Spleen (tissue), 11 donors: ENCODE measurements around the gene RIOK3. TPM values are rescaled to one million over a fixed set of nuclear protein-coding genes. Genes with fewer than 3 reads are reported as not detected.
A peak's percentile ranks its signal among the peaks of the same experiment; 100 is the strongest.

ENCODE experiments used
- DNase-seq: peaks from one replicate; pipeline ENCODE4 v3.0.0-alpha.2; 2020
- H3K27ac ChIP-seq, 8 donors: fragments of 200-600 bp; sonication (generic) in 7 of 8; 1 replicate in 4 of 8; 2 replicates in 4 of 8; pipeline versions ENCODE4 v1.5.0 to v1.8.0; 2016 to 2021; ENCODE audit warnings: inconsistent platforms in 4 of 8, mild to moderate bottlenecking in 4 of 8, moderate library complexity in 1 of 8
- H3K27me3 ChIP-seq, 7 donors: fragments of 200-600 bp; sonication (generic) in 6 of 7; replicated peaks in 1 of 7; 1 replicate in 4 of 7; 2 replicates in 3 of 7; pipeline versions ENCODE4 v1.5.0 to v1.8.0; 2016 to 2021; ENCODE audit warnings: inconsistent platforms in 3 of 7, mild to moderate bottlenecking in 1 of 7
- H3K36me3 ChIP-seq, 6 donors: fragments of 200-600 bp; sonication (generic) in 5 of 6; 1 replicate in 4 of 6; 2 replicates in 2 of 6; pipeline versions ENCODE4 v1.5.0 to v1.8.0; 2016 to 2021; ENCODE audit warnings: inconsistent platforms in 2 of 6
- H3K4me1 ChIP-seq, 6 donors: fragments of 200-600 bp; sonication (generic) in 5 of 6; 1 replicate in 3 of 6; 2 replicates in 3 of 6; pipeline versions ENCODE4 v1.5.0 to v1.8.0; 2016 to 2021; ENCODE audit warnings: inconsistent platforms in 3 of 6
- H3K4me3 ChIP-seq, 8 donors: fragments of 200-600 bp; sonication (generic) in 7 of 8; 1 replicate in 4 of 8; 2 replicates in 4 of 8; pipeline versions ENCODE4 v1.5.0 to v1.8.0; 2016 to 2021; ENCODE audit warnings: inconsistent platforms in 4 of 8, mild to moderate bottlenecking in 4 of 8, moderate library complexity in 2 of 8
- H3K9me3 ChIP-seq, 8 donors: fragments of 200-600 bp; sonication (generic) in 7 of 8; 1 replicate in 4 of 8; 2 replicates in 4 of 8; pipeline versions ENCODE4 v1.5.0 to v1.8.0; 2016 to 2021; ENCODE audit warnings: inconsistent platforms in 4 of 8
- CTCF ChIP-seq, 11 experiments: fragments of 200-600 bp in 7 of 11; fragments of 450-650 bp in 4 of 11; sonication (generic) in 4 of 11; IDR thresholded peaks in 8 of 11; conservative IDR thresholded peaks in 3 of 11; 1 replicate in 7 of 11; 2 replicates in 4 of 11; pipeline versions ENCODE4 v1.4.0 to v1.8.0; 2016 to 2021; ENCODE audit warnings: antibody characterized with exemption in 11 of 11, inconsistent platforms in 4 of 11, mild to moderate bottlenecking in 1 of 11
- POLR2A ChIP-seq, 3 donors: fragments of 450-650 bp; IDR thresholded peaks; one replicate each; pipeline ENCODE4 v1.5.1; 2017; ENCODE audit warnings: antibody characterized with exemption in 3 of 3, mild to moderate bottlenecking in 1 of 3
- POLR2AphosphoS5 ChIP-seq, 3 donors: sonication (generic); formaldehyde crosslinking; IDR thresholded peaks; one replicate each; pipeline ENCODE4 v1.5.1; 2017; ENCODE audit warnings: antibody characterized with exemption in 3 of 3
- WGBS, 5 donors: extraction: QIAGEN DNeasy Blood & Tissue Kit in 3 of 5; methylation state at CpG; one replicate each; pipeline versions ENCODE4 v1.1.5 to v1.1.7; 2013 to 2018; 5-methylcytosine and 5-hydroxymethylcytosine counted together
- intact Hi-C: fragments of 100-400 bp; cut with DNase I; formaldehyde crosslinking; loops from one replicate; pipeline ENCODE4 v1.15.0; 2023; ENCODE audit warnings: low total_unique reads
- polyA plus RNA-seq, 3 donors: library from polyadenylated mRNA; stranded (reverse); fragments of 200-250 nt; gene quantifications; one replicate each; pipeline ENCODE4 v1.2.1, GENCODE V29; 2013
- total RNA-seq, 7 donors: library from RNA; depleted of rRNA in 3 of 7; stranded (reverse); fragments of >200 nt in 3 of 7; fragmentation: NEBNext Ultra II Directional in 4 of 7; extraction: Animal tissue kit (Norgen Biotek cat#: 25700) in 4 of 7; gene quantifications; one replicate each; pipeline versions ENCODE4 v1.1.0 to v1.2.1, GENCODE V29; 2016 to 2021
- donor health status: healthy with polysubstance abuse.
- donor health status: DM: no; HTN: no; CAD: no; lungs with moderate emphysema.
- donor health status: DM: no; HTN: no; CAD: no.
- donor health status: Bipolar disorder and iron deficiency.
- donor health status: healthy.
- donor health status: DM: no; HTN: no; CAD: no.
- donor health status: DM: yes; HTN: yes; CAD: no.

Gene RIOK3
- total and polyA plus RNA-seq, 10 donors, result 33.0 to 96.1 (median 68.5) TPM

- intact Hi-C loops, result no loop called here
- Histone ChIP-seq H3K27me3 (no peaks in the 10 kb centered on the region), H3K27ac (no peak overlapping the region), H3K9me3 (peaks cover 0 to 4% (median 0%) of the 10 kb centered on the region in 8 donors), H3K4me1 (peaks cover 15 to 33% (median 26%) of the 10 kb centered on the region in 6 donors), H3K36me3 (peaks cover 0 to 2% (median 0%) of the 10 kb centered on the region in 6 donors), H3K4me3 (no peak overlapping the region)
- no peak for TF ChIP-seq POLR2A (IDR thresholded peaks at IDR 0.05)
- no peak for TF ChIP-seq CTCF (IDR thresholded peaks at IDR 0.05 in 8 of 11, conservative IDR thresholded peaks at IDR 0.05 in 3 of 11)
- no peak for TF ChIP-seq POLR2AphosphoS5 (IDR thresholded peaks at IDR 0.05)
- 58 to 78% (median 71%) methylated on average over 4 of the region's 4 CpGs for WGBS, 5 donors
- DNase-seq, result no peak
Observed at GRCh38 chr18:23450022-23450421, 3.1 kb upstream of the RIOK3 start.

GRCh38 chr18:23451011-23451410 is 2.1 kb upstream of the RIOK3 start:
- Histone ChIP-seq H3K27me3 (no peaks in the 10 kb centered on the region), H3K4me3 (no peak overlapping the region), H3K4me1 (peaks cover 22 to 43% (median 35%) of the 10 kb centered on the region in 6 donors), H3K36me3 (peaks cover 0 to 12% (median 0%) of the 10 kb centered on the region in 6 donors), H3K9me3 (peaks cover 0 to 4% (median 0%) of the 10 kb centered on the region in 8 donors), H3K27ac (peak overlapping the region in 2 of 8 donors; percentile 95 to 97)
- 92 to 97% (median 95%) methylated on average over 18 of the region's 18 CpGs for WGBS, 5 donors
- TF ChIP-seq CTCF (IDR thresholded peaks at IDR 0.05 in 8 of 11, conservative IDR thresholded peaks at IDR 0.05 in 3 of 11), result no peak
- no peak for TF ChIP-seq POLR2AphosphoS5 (IDR thresholded peaks at IDR 0.05)
- TF ChIP-seq POLR2A (IDR thresholded peaks at IDR 0.05), result no peak
- no peak for DNase-seq
- intact Hi-C loops, result no loop called here

- no peaks in the 10 kb centered on the region for H3K27me3 ChIP-seq
- no peak for DNase-seq
- H3K4me1 ChIP-seq, result peaks cover 24 to 48% (median 40%) of the 10 kb centered on the region in 6 donors
- intact Hi-C loops, result no loop called here
- whole genome bisulfite sequencing, 5 donors, result 74 to 85% (median 85%) methylated on average over 6 of the region's 6 CpGs
- H3K27ac ChIP-seq, result peak overlapping the region in 6 of 8 donors; percentile 93 to 97 (median 96)
- TF ChIP-seq POLR2AphosphoS5 (IDR thresholded peaks at IDR 0.05) (no peak), POLR2A (IDR thresholded peaks at IDR 0.05) (no peak), CTCF (IDR thresholded peaks at IDR 0.05 in 8 of 11, conservative IDR thresholded peaks at IDR 0.05 in 3 of 11) (no peak)
- H3K36me3 ChIP-seq, result peaks cover 0 to 17% (median 0%) of the 10 kb centered on the region in 6 donors
- H3K4me3 ChIP-seq, result no peak overlapping the region
- H3K9me3 ChIP-seq, result peaks cover 0 to 4% (median 0%) of the 10 kb centered on the region in 8 donors
Observed at GRCh38 chr18:23451491-23451890, 1.6 kb upstream of the RIOK3 start.

- H3K36me3 ChIP-seq, result peaks cover 0 to 22% (median 0%) of the 10 kb centered on the region in 6 donors
- peaks cover 28 to 57% (median 49%) of the 10 kb centered on the region in 6 donors for H3K4me1 ChIP-seq
- DNase-seq, result no peak
- 56 to 66% (median 58%) methylated on average over 3 of the region's 3 CpGs for WGBS, 5 donors
- no peaks in the 10 kb centered on the region for H3K27me3 ChIP-seq
- peak overlapping the region; percentile 77 to 97 (median 94) for H3K27ac ChIP-seq
- no peak for TF ChIP-seq CTCF (IDR thresholded peaks at IDR 0.05 in 8 of 11, conservative IDR thresholded peaks at IDR 0.05 in 3 of 11)
- no peak for TF ChIP-seq POLR2AphosphoS5 (IDR thresholded peaks at IDR 0.05)
- no peak for TF ChIP-seq POLR2A (IDR thresholded peaks at IDR 0.05)
- H3K4me3 ChIP-seq, result peak overlapping the region in 6 of 8 donors; percentile 76 to 97 (median 93)
- intact Hi-C loops, result no loop called here
- H3K9me3 ChIP-seq, result peaks cover 0 to 4% (median 0%) of the 10 kb centered on the region in 8 donors
Observed at GRCh38 chr18:23452347-23452727, 750 bp upstream of the RIOK3 start.
